ENCODE measurements around the gene ACTR5.

Gene ACTR5

GRCh38 chr20:38715646-38716045 lies 32.6 kb upstream of the ACTR5 start:
- Histone ChIP-seq H3K27ac (no peak overlapping the region), H3K9ac (ENCODE audit: insufficient read length) (no peak overlapping the region), H3K9me3 (ENCODE audit: low read depth, low read length) (no peaks in the 10 kb centered on the region), H3K36me3 (ENCODE audit: insufficient read depth, low read length) (no peaks in the 10 kb centered on the region), H3K4me3 (no peak overlapping the region)
- TF ChIP-seq POLR2AphosphoS5 (IDR thresholded peaks at IDR 0.05; ENCODE audit: borderline replicate concordance, low read depth, low read length) (no peak), EZH2 (IDR thresholded peaks at IDR 0.05) (no peak), FOXP2 (optimal IDR thresholded peaks at IDR 0.05; ENCODE audit: control extremely low read depth, extremely low read length, insufficient read depth) (no peak)
- DNase-seq (ENCODE audit: low read depth, low spot score) = no peak

GRCh38 chr20:38722683-38723016 lies 25.6 kb upstream of the ACTR5 start:
- Histone ChIP-seq H3K36me3 (ENCODE audit: insufficient read depth, low read length) (no peaks in the 10 kb centered on the region), H3K9ac (ENCODE audit: insufficient read length) (no peak overlapping the region), H3K27ac (no peak overlapping the region), H3K9me3 (ENCODE audit: low read depth, low read length) (no peaks in the 10 kb centered on the region), H3K4me3 (no peak overlapping the region)
- TF ChIP-seq POLR2AphosphoS5 (IDR thresholded peaks at IDR 0.05; ENCODE audit: borderline replicate concordance, low read depth, low read length) (no peak), FOXP2 (optimal IDR thresholded peaks at IDR 0.05; ENCODE audit: control extremely low read depth, extremely low read length, insufficient read depth) (no peak), EZH2 (IDR thresholded peaks at IDR 0.05) (no peak)
- no peak for DNase-seq (ENCODE audit: low read depth, low spot score)

- TF ChIP-seq FOXP2 (optimal IDR thresholded peaks at IDR 0.05; ENCODE audit: control extremely low read depth, extremely low read length, insufficient read depth) = no peak
- H3K4me3 ChIP-seq = no peak overlapping the region; the same call in 1 of the 2 replicates
- no peak overlapping the region for H3K9ac ChIP-seq (ENCODE audit: insufficient read length)
- no peak for DNase-seq (ENCODE audit: low read depth, low spot score)
- no peaks in the 10 kb centered on the region for H3K9me3 ChIP-seq (ENCODE audit: low read depth, low read length)
- H3K27ac ChIP-seq = no peak overlapping the region
- H3K36me3 ChIP-seq (ENCODE audit: insufficient read depth, low read length) = no peaks in the 10 kb centered on the region
Measured at GRCh38 chr20:38723017-38723847, 25.0 kb upstream of the ACTR5 start.

GRCh38 chr20:38723848-38724625 lies 24.2 kb upstream of the ACTR5 start, which contains the start of gene SLC32A1:
Gene SLC32A1, plus strand, starts transcription at chr20:38724486. Its CDS starts 239 bp downstream, at chr20:38724725.
- Histone ChIP-seq H3K36me3 (ENCODE audit: insufficient read depth, low read length) (no peaks in the 10 kb centered on the region), H3K9ac (ENCODE audit: insufficient read length) (no peak within 1 kb of the TSS), H3K9me3 (ENCODE audit: low read depth, low read length) (no peaks in the 10 kb centered on the region), H3K4me3 (peak within 1 kb of the TSS; percentile 18; the same call in 1 of the 2 replicates), H3K27ac (no peak within 1 kb of the TSS)
- DNase-seq (ENCODE audit: low read depth, low spot score) = no peak
- TF ChIP-seq EZH2 (IDR thresholded peaks at IDR 0.05) (no peak), FOXP2 (optimal IDR thresholded peaks at IDR 0.05; ENCODE audit: control extremely low read depth, extremely low read length, insufficient read depth) (no peak), POLR2AphosphoS5 (IDR thresholded peaks at IDR 0.05; ENCODE audit: borderline replicate concordance, low read depth, low read length) (no peak)

GRCh38 chr20:38724626-38725147 lies 23.6 kb upstream of the ACTR5 start:
- 0 out of 2 replicates have a peak overlapping the region, but pooled peaks have one; percentile 18 for H3K4me3 ChIP-seq
- TF ChIP-seq EZH2 (IDR thresholded peaks at IDR 0.05) (peak; percentile 71), POLR2AphosphoS5 (IDR thresholded peaks at IDR 0.05; ENCODE audit: borderline replicate concordance, low read depth, low read length) (no peak)
- DNase-seq (ENCODE audit: low read depth, low spot score) = no peak
- H3K9me3 ChIP-seq (ENCODE audit: low read depth, low read length) = no peaks in the 10 kb centered on the region
- H3K9ac ChIP-seq (ENCODE audit: insufficient read length) = no peak overlapping the region
- H3K27ac ChIP-seq = no peak overlapping the region
- no peaks in the 10 kb centered on the region for H3K36me3 ChIP-seq (ENCODE audit: insufficient read depth, low read length)

GRCh38 chr20:38725148-38725901 lies 22.9 kb upstream of the ACTR5 start:
- H3K9me3 ChIP-seq (ENCODE audit: low read depth, low read length) = no peaks in the 10 kb centered on the region
- H3K27ac ChIP-seq = no peak overlapping the region
- H3K36me3 ChIP-seq (ENCODE audit: insufficient read depth, low read length) = no peaks in the 10 kb centered on the region
- H3K9ac ChIP-seq (ENCODE audit: insufficient read length) = no peak overlapping the region
- TF ChIP-seq FOXP2 (optimal IDR thresholded peaks at IDR 0.05; ENCODE audit: control extremely low read depth, extremely low read length, insufficient read depth) (no peak), POLR2AphosphoS5 (IDR thresholded peaks at IDR 0.05; ENCODE audit: borderline replicate concordance, low read depth, low read length) (no peak), EZH2 (IDR thresholded peaks at IDR 0.05) (no peak)
- H3K4me3 ChIP-seq = no peak overlapping the region
- DNase-seq (ENCODE audit: low read depth, low spot score) = no peak

GRCh38 chr20:38725931-38726803 lies 22.1 kb upstream of the ACTR5 start:
- no peak overlapping the region for H3K4me3 ChIP-seq
- no peaks in the 10 kb centered on the region for H3K36me3 ChIP-seq (ENCODE audit: insufficient read depth, low read length)
- no peak overlapping the region for H3K27ac ChIP-seq
- no peaks in the 10 kb centered on the region for H3K9me3 ChIP-seq (ENCODE audit: low read depth, low read length)
- TF ChIP-seq EZH2 (IDR thresholded peaks at IDR 0.05) (no peak), FOXP2 (optimal IDR thresholded peaks at IDR 0.05; ENCODE audit: control extremely low read depth, extremely low read length, insufficient read depth) (no peak), POLR2AphosphoS5 (IDR thresholded peaks at IDR 0.05; ENCODE audit: borderline replicate concordance, low read depth, low read length) (no peak)
- no peak for DNase-seq (ENCODE audit: low read depth, low spot score)
- no peak overlapping the region for H3K9ac ChIP-seq (ENCODE audit: insufficient read length)
